OCI-LY7 (cell line): ENCODE results near the gene BRCA2.

ENCODE experiments used
- EZH2phosphoT487 ChIP-seq: fragments of 200-600 bp; sonication (generic); IDR thresholded peaks from 2 replicates; pipeline ENCODE4 v1.6.1; 2018; ENCODE audit warnings: low read depth, borderline replicate concordance, mild to moderate bottlenecking, mixed run types, antibody characterized with exemption, low read length, moderate library complexity, mixed read lengths
- TF ChIP-seq, protein P1 (sequence below): fragments of 200-600 bp; sonication (generic); conservative IDR thresholded peaks from 2 replicates; pipeline ENCODE4 v1.5.1; 2014; ENCODE audit warnings: mild to moderate bottlenecking, antibody characterized with exemption, low read length, moderate library complexity, mixed read lengths

- TF ChIP-seq, protein P1, sequence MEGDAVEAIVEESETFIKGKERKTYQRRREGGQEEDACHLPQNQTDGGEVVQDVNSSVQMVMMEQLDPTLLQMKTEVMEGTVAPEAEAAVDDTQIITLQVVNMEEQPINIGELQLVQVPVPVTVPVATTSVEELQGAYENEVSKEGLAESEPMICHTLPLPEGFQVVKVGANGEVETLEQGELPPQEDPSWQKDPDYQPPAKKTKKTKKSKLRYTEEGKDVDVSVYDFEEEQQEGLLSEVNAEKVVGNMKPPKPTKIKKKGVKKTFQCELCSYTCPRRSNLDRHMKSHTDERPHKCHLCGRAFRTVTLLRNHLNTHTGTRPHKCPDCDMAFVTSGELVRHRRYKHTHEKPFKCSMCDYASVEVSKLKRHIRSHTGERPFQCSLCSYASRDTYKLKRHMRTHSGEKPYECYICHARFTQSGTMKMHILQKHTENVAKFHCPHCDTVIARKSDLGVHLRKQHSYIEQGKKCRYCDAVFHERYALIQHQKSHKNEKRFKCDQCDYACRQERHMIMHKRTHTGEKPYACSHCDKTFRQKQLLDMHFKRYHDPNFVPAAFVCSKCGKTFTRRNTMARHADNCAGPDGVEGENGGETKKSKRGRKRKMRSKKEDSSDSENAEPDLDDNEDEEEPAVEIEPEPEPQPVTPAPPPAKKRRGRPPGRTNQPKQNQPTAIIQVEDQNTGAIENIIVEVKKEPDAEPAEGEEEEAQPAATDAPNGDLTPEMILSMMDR = no peak
- TF ChIP-seq EZH2phosphoT487 = no peak
Observed at GRCh38 chr13:32407854-32408253, 92.5 kb downstream of the BRCA2 start.
